HepG2 (cell line): ENCODE measurements around the gene MAT2A. TPM values are rescaled to one million over a fixed set of nuclear protein-coding genes. Genes with fewer than 3 reads are reported as not detected.
A peak's percentile ranks its signal among the peaks of the same experiment; 100 is the strongest.

Source experiments
- ATM ChIP-seq: fragments of 450-650 bp; IDR thresholded peaks from 2 replicates; pipeline ENCODE4 v1.7.1; 2017; ENCODE audit warnings: mild to moderate bottlenecking, borderline replicate concordance
- FOXJ3 ChIP-seq: sonication (generic); formaldehyde crosslinking; IDR thresholded peaks from 2 replicates; pipeline ENCODE4 v1.4.0; 2020; ENCODE audit warnings: missing genetic modification reagents, mild to moderate bottlenecking, borderline replicate concordance
- HNF4G ChIP-seq, 2 experiments: sonication (generic) in 1 of 2; formaldehyde crosslinking in 1 of 2; IDR thresholded peaks; 2 replicates each; pipeline versions ENCODE4 v1.4.0 to v1.6.1; 2011 to 2020; ENCODE audit warnings: borderline replicate concordance in 2 of 2, low read depth in 2 of 2, mild to moderate bottlenecking in 2 of 2, low read length in 1 of 2, missing genetic modification reagents in 1 of 2, moderate library complexity in 1 of 2
- KLF13 ChIP-seq: sonication (generic); formaldehyde crosslinking; IDR thresholded peaks from 2 replicates; pipeline ENCODE4 v1.4.0; 2020; ENCODE audit warnings: mild to moderate bottlenecking, missing genetic modification reagents
- POLR2AphosphoS2 ChIP-seq: IDR thresholded peaks from 2 replicates; pipeline ENCODE4 v1.6.1; 2011; ENCODE audit warnings: low read depth, low read length, improper control_type of control experiment
- RBAK ChIP-seq: sonication (generic); formaldehyde crosslinking; IDR thresholded peaks from 2 replicates; pipeline ENCODE4 v1.5.1; 2020; ENCODE audit warnings: mild to moderate bottlenecking, missing genetic modification reagents
- RBFOX2 ChIP-seq: fragments of 200-400 bp; formaldehyde crosslinking; IDR thresholded peaks from 2 replicates; pipeline ENCODE4 v1.6.1; 2017; ENCODE audit warnings: low read depth, mild to moderate bottlenecking, low read length
- TEF ChIP-seq: sonication (generic); formaldehyde crosslinking; IDR thresholded peaks from 2 replicates; pipeline ENCODE4 v1.5.0; 2020; ENCODE audit warnings: missing genetic modification reagents
- TOE1 ChIP-seq: sonication (generic); formaldehyde crosslinking; IDR thresholded peaks from 2 replicates; pipeline ENCODE4 v1.4.0; 2020; ENCODE audit warnings: mild to moderate bottlenecking, missing genetic modification reagents
- U2AF1 ChIP-seq: fragments of 200-400 bp; formaldehyde crosslinking; optimal IDR thresholded peaks from 2 replicates; pipeline ENCODE3; 2017; ENCODE audit warnings: mild to moderate bottlenecking, low read depth, low read length
- ZBTB21 ChIP-seq: sonication (generic); formaldehyde crosslinking; IDR thresholded peaks from 2 replicates; pipeline ENCODE4 v1.4.0; 2020; ENCODE audit warnings: missing genetic modification reagents
- ZBTB44 ChIP-seq: sonication (generic); formaldehyde crosslinking; IDR thresholded peaks from 2 replicates; pipeline ENCODE4 v1.4.0; 2020; ENCODE audit warnings: missing genetic modification reagents
- ZBTB7B ChIP-seq: sonication (generic); formaldehyde crosslinking; IDR thresholded peaks from 2 replicates; pipeline ENCODE4 v1.4.0; 2020; ENCODE audit warnings: missing genetic modification reagents
- ZC3H13 ChIP-seq: sonication (generic); formaldehyde crosslinking; IDR thresholded peaks from 2 replicates; pipeline ENCODE4 v1.8.1; 2023; ENCODE audit warnings: mild to moderate bottlenecking, missing genetic modification reagents, moderate library complexity
- ZFP37 ChIP-seq: sonication (generic); formaldehyde crosslinking; IDR thresholded peaks from 2 replicates; pipeline ENCODE4 v1.4.0; 2020; ENCODE audit warnings: missing genetic modification reagents, borderline replicate concordance
- ZMYM4 ChIP-seq: sonication (generic); formaldehyde crosslinking; IDR thresholded peaks from 2 replicates; pipeline ENCODE4 v1.8.1; 2023; ENCODE audit warnings: mild to moderate bottlenecking, missing genetic modification reagents
- ZNF3 ChIP-seq: IDR thresholded peaks from 2 replicates; pipeline ENCODE4 v1.7.0; 2017; ENCODE audit warnings: inconsistent platforms
- ZNF337 ChIP-seq: sonication (generic); formaldehyde crosslinking; IDR thresholded peaks from 2 replicates; pipeline ENCODE4 v1.5.1; 2020; ENCODE audit warnings: missing genetic modification reagents, low read depth, mild to moderate bottlenecking, borderline replicate concordance
- ZNF354B ChIP-seq: sonication (generic); formaldehyde crosslinking; IDR thresholded peaks from 2 replicates; pipeline ENCODE4 v1.8.0; 2022; ENCODE audit warnings: mild to moderate bottlenecking, missing genetic modification reagents
- ZNF552 ChIP-seq: sonication (generic); formaldehyde crosslinking; IDR thresholded peaks from 2 replicates; pipeline ENCODE4 v1.9.0; 2022; ENCODE audit warnings: missing genetic modification reagents, mild to moderate bottlenecking, borderline replicate concordance
- ZNF557 ChIP-seq: sonication (generic); formaldehyde crosslinking; IDR thresholded peaks from 2 replicates; pipeline ENCODE4 v1.4.0; 2020; ENCODE audit warnings: missing genetic modification reagents
- ZNF577 ChIP-seq: sonication (generic); formaldehyde crosslinking; IDR thresholded peaks from 2 replicates; pipeline ENCODE4 v1.4.0; 2020; ENCODE audit warnings: mild to moderate bottlenecking, low read depth, missing genetic modification reagents, borderline replicate concordance
- ZNF713 ChIP-seq: sonication (generic); formaldehyde crosslinking; IDR thresholded peaks from 2 replicates; pipeline ENCODE4 v1.4.0; 2020; ENCODE audit warnings: mild to moderate bottlenecking, missing genetic modification reagents
- ZNF773 ChIP-seq: sonication (generic); formaldehyde crosslinking; IDR thresholded peaks from 2 replicates; pipeline ENCODE4 v1.4.0; 2020; ENCODE audit warnings: missing genetic modification reagents, borderline replicate concordance
- polyA plus RNA-seq, 8 experiments: library from polyadenylated mRNA; depleted of rRNA in 3 of 8; stranded (reverse) in 7 of 8; unstranded in 1 of 8; fragments of >200 nt; fragmentation: Illumina TruSeq in 4 of 8; extraction: Trizol in 4 of 8; gene quantifications; 2 replicates each; pipeline versions ENCODE4 v1.2.1 to v1.2.3, GENCODE V29; 2011 to 2016; ENCODE audit warnings: low read depth in 4 of 8, missing spikeins in 1 of 8, mixed read lengths in 1 of 8; ENCODE audit not compliant: insufficient read depth in 1 of 8
- total RNA-seq, 5 experiments: library from RNA; depleted of rRNA; stranded (reverse); fragments of >200 nt; fragmentation: Illumina TruSeq; extraction: Trizol; gene quantifications; 2 replicates each; pipeline ENCODE4 v1.2.3, GENCODE V29; 2016; ENCODE audit warnings: low read depth in 1 of 5
- TF ChIP-seq, protein P1 (sequence below): sonication (generic); formaldehyde crosslinking; IDR thresholded peaks from 2 replicates; pipeline ENCODE4 v1.4.0; 2020; ENCODE audit warnings: low read depth, mild to moderate bottlenecking, missing genetic modification reagents
- TF ChIP-seq, protein P2 (sequence below): sonication (generic); formaldehyde crosslinking; IDR thresholded peaks from 2 replicates; pipeline ENCODE4 v1.8.1; 2023; ENCODE audit warnings: mild to moderate bottlenecking, missing genetic modification reagents, borderline replicate concordance

The MAT2A gene
- total and polyA plus RNA-seq, 2 of the 13 experiments (the other 11 are each of a cell fraction or from before 2014, with no cell fraction given) = 155 to 331 TPM

DNA sequence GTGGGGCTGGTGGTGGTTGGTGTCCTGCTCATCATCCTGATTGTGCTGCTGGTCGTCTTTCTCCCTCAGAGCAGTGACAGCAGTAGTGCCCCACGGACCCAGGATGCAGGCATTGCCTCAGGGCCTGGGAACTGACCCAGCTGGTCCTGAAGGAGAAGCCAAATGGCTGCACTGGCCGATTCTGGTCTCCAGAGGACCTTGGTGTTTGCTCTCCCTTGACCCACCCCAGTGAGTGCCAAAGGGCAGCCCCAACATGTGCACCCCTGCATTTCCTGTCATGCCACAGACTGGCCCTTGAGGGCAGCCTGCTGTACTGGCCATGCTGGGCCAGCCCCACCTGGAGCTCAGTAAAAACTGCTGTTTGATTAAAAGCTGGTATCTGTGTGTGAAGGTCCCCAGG is 54.1 kb downstream of the MAT2A start (continued):
- TF ChIP-seq ZNF713 (CRISPR knock-in tag) (no peak), U2AF1 (no peak), HNF4G (IDR thresholded peaks at IDR 0.05; ENCODE audit: borderline replicate concordance, low read depth, low read length) (peak; percentile 57), HNF4G (CRISPR knock-in tag; IDR thresholded peaks at IDR 0.05; ENCODE audit: borderline replicate concordance, low read depth) (peak; percentile 68), ZBTB7B (CRISPR knock-in tag) (no peak), FOXJ3 (CRISPR knock-in tag) (no peak), ZFP37 (no peak), TOE1 (CRISPR knock-in tag) (no peak), ZNF337 (CRISPR knock-in tag) (no peak), ZNF577 (no peak), ZC3H13 (no peak), ZMYM4 (CRISPR knock-in tag) (no peak), ZBTB21 (CRISPR knock-in tag) (no peak), KLF13 (no peak), ZNF3 (CRISPR knock-in tag) (no peak), ZNF552 (CRISPR knock-in tag) (no peak), ATM (no peak), RBFOX2 (no peak), ZNF354B (no peak), ZBTB44 (CRISPR knock-in tag) (no peak), ZNF773 (CRISPR knock-in tag) (no peak), RBAK (CRISPR knock-in tag) (no peak), TEF (no peak), POLR2AphosphoS2 (no peak), ZNF557 (CRISPR knock-in tag) (no peak)
- TF ChIP-seq, protein P1, sequence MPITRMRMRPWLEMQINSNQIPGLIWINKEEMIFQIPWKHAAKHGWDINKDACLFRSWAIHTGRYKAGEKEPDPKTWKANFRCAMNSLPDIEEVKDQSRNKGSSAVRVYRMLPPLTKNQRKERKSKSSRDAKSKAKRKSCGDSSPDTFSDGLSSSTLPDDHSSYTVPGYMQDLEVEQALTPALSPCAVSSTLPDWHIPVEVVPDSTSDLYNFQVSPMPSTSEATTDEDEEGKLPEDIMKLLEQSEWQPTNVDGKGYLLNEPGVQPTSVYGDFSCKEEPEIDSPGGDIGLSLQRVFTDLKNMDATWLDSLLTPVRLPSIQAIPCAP (CRISPR knock-in tag) = no peak
- TF ChIP-seq, protein P2, sequence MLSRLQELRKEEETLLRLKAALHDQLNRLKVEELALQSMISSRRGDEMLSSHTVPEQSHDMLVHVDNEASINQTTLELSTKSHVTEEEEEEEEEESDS (CRISPR knock-in tag) = no peak
